Measurements from ENCODE around the gene CFAP20DC. TPM values are rescaled to one million over a fixed set of nuclear protein-coding genes. Genes with fewer than 3 reads are reported as not detected.

The CFAP20DC gene
- total and polyA plus RNA-seq, 2 of the 8 experiments (the other 6 are each of a cell fraction or from before 2014, with no cell fraction given), result 2.2 to 2.8 TPM

GRCh38 chr3:58725326-58725853 lies 324.4 kb downstream of the CFAP20DC start (continued):
- TF ChIP-seq SP2 (IDR thresholded peaks at IDR 0.05; ENCODE audit: low read length) (no peak), CTCF (IDR thresholded peaks at IDR 0.05; ENCODE audit: control extremely low read depth in 1 of 3, insufficient read depth in 1 of 3, low read depth in 1 of 3, low read length in 3 of 3) (no peak), EP300 (IDR thresholded peaks at IDR 0.05; ENCODE audit: borderline replicate concordance in 1 of 2, low read depth in 2 of 2, low read length in 2 of 2) (no peak)

All from H1 (cell line).